K562 (cell line): ENCODE results near the gene ZNF32. TPM values are rescaled to one million over a fixed set of nuclear protein-coding genes. Genes with fewer than 3 reads are reported as not detected.

Experiments used
- ATAC-seq: fragments of 200-7000 bp; cut with Tn5 transposase; 3 replicates; pipeline ENCODE4 v1.9.1; 2020; ENCODE audit warnings: moderate library complexity
- BruUV-seq: library from RNA; stranded (reverse); fragments of 400-500 nt; replicated peaks from 2 replicates; lab custom pipeline; 2021; lab: Mats Ljungman, UMichigan
- CTCF ChIA-PET: fragments of 300-600 bp; formaldehyde crosslinking; extraction: SDS; loops from one replicate; lab custom pipeline; 2021; ENCODE audit warnings: low intra/inter-chr PET ratio; lab: Yijun Ruan, JAX
- POLR2A ChIA-PET: fragments of 300-600, 350-650 bp; sonication (Branson Sonifier 250); formaldehyde crosslinking; extraction: SDS; loops from one replicate; lab custom pipeline; 2021; ENCODE audit warnings: antibody characterized with exemption, inconsistent platforms; lab: Yijun Ruan, JAX
- DNase-seq, 4 experiments: peaks; one replicate each; pipeline versions ENCODE4 v3.0.0 to v3.0.0-alpha.2; 2011 to 2018; ENCODE audit warnings: low spot score in 3 of 4, mixed read lengths in 3 of 4; ENCODE audit errors: extremely low read depth in 1 of 4
- FAIRE-seq: peaks from 2 replicates; lab custom pipeline; 2011; peaks lifted over from hg19 to GRCh38; lab: Jason Lieb, UNC
- H2AFZ ChIP-seq: 2 replicates; pipeline ENCODE4 v1.6.0; 2011; ENCODE audit warnings: low read depth, low read length, control low read depth, inconsistent platforms
- H3K27ac ChIP-seq: fragments of 200-600 bp; 3 replicates; pipeline ENCODE4 v1.8.0; 2011; ENCODE audit warnings: low read depth, mild to moderate bottlenecking, control low read depth, inconsistent platforms, low read length, moderate library complexity, mixed read lengths; ENCODE audit errors: extremely low read depth
- H3K27me3 ChIP-seq, 2 experiments: fragments of 300-600 bp in 1 of 2; 2 replicates in 1 of 2; 3 replicates in 1 of 2; pipeline versions ENCODE4 v1.6.0 to v1.8.0; 2011; ENCODE audit warnings: inconsistent platforms in 2 of 2, low read length in 2 of 2, mild to moderate bottlenecking in 1 of 2, mixed read lengths in 1 of 2, moderate library complexity in 1 of 2; ENCODE audit not compliant: control insufficient read depth in 2 of 2, insufficient read depth in 2 of 2
- H3K36me3 ChIP-seq: fragments of 300-600 bp; 3 replicates; pipeline ENCODE4 v1.8.0; 2011; ENCODE audit warnings: mild to moderate bottlenecking, low read length, inconsistent platforms; ENCODE audit not compliant: control insufficient read depth, insufficient read depth
- H3K4me1 ChIP-seq, 2 experiments: fragments of 200-600 bp in 1 of 2; replicated peaks in 1 of 2; 2 replicates in 1 of 2; 3 replicates in 1 of 2; pipeline versions ENCODE4 v1.5.1 to v1.8.0; 2011; ENCODE audit warnings: inconsistent platforms in 2 of 2, low read length in 2 of 2, mild to moderate bottlenecking in 1 of 2, mixed read lengths in 1 of 2, moderate library complexity in 1 of 2; ENCODE audit not compliant: control insufficient read depth in 2 of 2, insufficient read depth in 2 of 2
- H3K4me2 ChIP-seq: 2 replicates; pipeline ENCODE4 v1.6.1; 2011; ENCODE audit warnings: low read length, control low read depth, inconsistent platforms, mixed read lengths; ENCODE audit not compliant: insufficient read depth
- H3K4me3 ChIP-seq: fragments of 200-600 bp; sonication (generic), shearing (Covaris generic); 2 replicates; pipeline ENCODE4 v1.5.1; 2016; ENCODE audit warnings: control low read depth, inconsistent platforms
- H3K79me2 ChIP-seq: fragments of 200-600 bp; 3 replicates; pipeline ENCODE4 v1.8.0; 2011; ENCODE audit warnings: low read length, inconsistent platforms; ENCODE audit not compliant: control insufficient read depth, insufficient read depth
- H3K9ac ChIP-seq, 2 experiments: 2 replicates each; pipeline versions ENCODE4 v1.6.0 to v1.6.1; 2011; ENCODE audit warnings: low read depth in 2 of 2, low read length in 2 of 2, control low read depth in 1 of 2, inconsistent platforms in 1 of 2, mild to moderate bottlenecking in 1 of 2, mixed read lengths in 1 of 2; ENCODE audit not compliant: insufficient read depth in 1 of 2
- H3K9me1 ChIP-seq: one replicate; pipeline ENCODE4 v1.6.0; 2011; ENCODE audit warnings: inconsistent platforms, mild to moderate bottlenecking, low read length, moderate library complexity; ENCODE audit not compliant: control insufficient read depth, insufficient read depth
- H3K9me3 ChIP-seq: replicated peaks from 2 replicates; pipeline ENCODE4 v1.5.1; 2011; ENCODE audit warnings: low read depth, low read length, inconsistent platforms; ENCODE audit not compliant: control insufficient read depth, insufficient read depth
- H4K20me1 ChIP-seq: replicated peaks from 2 replicates; pipeline ENCODE4 v1.6.1; 2011; ENCODE audit warnings: low read length, inconsistent platforms, mixed read lengths; ENCODE audit not compliant: control insufficient read depth, insufficient read depth
- ATF4 ChIP-seq: fragments of 450-650 bp; formaldehyde crosslinking; IDR thresholded peaks from 2 replicates; pipeline ENCODE4 v1.4.0; 2022; ENCODE audit warnings: mild to moderate bottlenecking, moderate library complexity
- BCOR ChIP-seq: fragments of 450-650 bp; IDR thresholded peaks from 2 replicates; pipeline ENCODE4 v1.6.1; 2016
- FIP1L1 ChIP-seq: fragments of 200-400 bp; formaldehyde crosslinking; IDR thresholded peaks from 2 replicates; pipeline ENCODE4 v1.6.1; 2018; ENCODE audit warnings: mild to moderate bottlenecking, low read depth, low read length; ENCODE audit not compliant: poor library complexity, severe bottlenecking
- KAT8 ChIP-seq: fragments of 450-650 bp; IDR thresholded peaks from 2 replicates; pipeline ENCODE4 v1.6.1; 2016; ENCODE audit warnings: low read depth, mild to moderate bottlenecking
- LCOR ChIP-seq: sonication (generic); formaldehyde crosslinking; IDR thresholded peaks from 2 replicates; pipeline ENCODE4 v1.8.0; 2022; ENCODE audit warnings: mild to moderate bottlenecking, missing genetic modification reagents
- TCFL5 ChIP-seq: fragments of 250-450 bp; sonication (Bioruptor Pico); conservative IDR thresholded peaks from 2 replicates; pipeline ENCODE4 v1.6.1; 2021; ENCODE audit warnings: mild to moderate bottlenecking, moderate library complexity, matching md5 sums
- ZNF133 ChIP-seq: fragments of 250-450 bp; sonication (Bioruptor Pico); IDR thresholded peaks from 2 replicates; pipeline ENCODE4 v1.4.0; 2020; ENCODE audit warnings: mild to moderate bottlenecking
- ZNF668 ChIP-seq: fragments of 250-450 bp; sonication (Bioruptor Pico); IDR thresholded peaks from 2 replicates; pipeline ENCODE4 v1.8.0; 2022; ENCODE audit warnings: mild to moderate bottlenecking, inconsistent platforms
- WGBS: fragments of 100-300 bp; shearing (Covaris generic); methylation state at CpG from one replicate; pipeline ENCODE4 v1.1.6; 2016; ENCODE audit warnings: low coverage, mixed read lengths; ENCODE audit not compliant: insufficient coverage; ENCODE audit errors: missing lambda C conversion rate; 5-methylcytosine and 5-hydroxymethylcytosine counted together
- in situ Hi-C: fragments of 300-500 bp; cut with MboI; formaldehyde crosslinking; loops from 4 replicates; pipeline ENCODE4 v1.15.0; 2018; ENCODE audit warnings: inconsistent platforms, mixed read lengths
- intact Hi-C: fragments of 100-400 bp; cut with micrococcal nuclease; formaldehyde crosslinking; loops from 2 replicates; pipeline ENCODE4 v1.14.2; 2022
- polyA plus RNA-seq, 8 experiments: library from polyadenylated mRNA; depleted of rRNA in 4 of 8; stranded (reverse) in 5 of 8; unstranded in 3 of 8; fragments of >200 nt; fragmentation: Nextera tagmentation in 2 of 8; fragmentation: Illumina TruSeq in 1 of 8; extraction: Ambion mirVana in 2 of 8; extraction: Trizol in 1 of 8; gene quantifications; 2 replicates each; pipeline versions ENCODE4 v1.2.1 to v1.2.3, GENCODE V29; 2011 to 2014; ENCODE audit warnings: inconsistent platforms in 1 of 8, missing spikeins in 1 of 8
- total RNA-seq, 7 experiments: library from RNA; depleted of rRNA in 6 of 7; stranded (reverse); fragments of >200 nt in 6 of 7; fragmentation: Illumina TruSeq in 2 of 7; extraction: Trizol in 2 of 7; gene quantifications; 2 replicates each; pipeline versions ENCODE4 v1.2.1 to v1.2.3, GENCODE V29; 2011 to 2021; ENCODE audit warnings: low replicate concordance in 1 of 7
- TF ChIP-seq, protein P1 (sequence below), 2 experiments: fragments of 200-800 bp in 1 of 2; sonication (Bioruptor generic) in 1 of 2; sonication (generic) in 1 of 2; formaldehyde crosslinking in 1 of 2; IDR thresholded peaks in 1 of 2; conservative IDR thresholded peaks in 1 of 2; 2 replicates each; pipeline versions ENCODE4 v1.5.0 to v1.6.1; 2016 to 2020; ENCODE audit warnings: missing compliant biosample characterization in 1 of 2, missing genetic modification characterization in 1 of 2, missing genetic modification reagents in 1 of 2
- TF ChIP-seq, protein P2 (sequence below), 2 experiments: IDR thresholded peaks; 2 replicates each; pipeline ENCODE4 v1.6.1; 2012; ENCODE audit warnings: improper control_type of control experiment in 2 of 2, low read depth in 2 of 2, low read length in 2 of 2, borderline replicate concordance in 1 of 2
- TF ChIP-seq, protein P3 (sequence below), 3 experiments: fragments of 200-800 bp in 1 of 3; sonication (Bioruptor generic) in 1 of 3; sonication (generic) in 1 of 3; formaldehyde crosslinking in 1 of 3; IDR thresholded peaks; 2 replicates each; pipeline versions ENCODE4 v1.6.1 to v1.8.0; 2016 to 2022; ENCODE audit warnings: mild to moderate bottlenecking in 2 of 3, missing compliant biosample characterization in 2 of 3, missing genetic modification characterization in 2 of 3, missing genetic modification reagents in 1 of 3

ZNF32 gene
- total and polyA plus RNA-seq, 9 of the 15 experiments (the other 6 are each of a cell fraction or from before 2014, with no cell fraction given): 17.3 to 57.0 (median 26.3) TPM

- Histone ChIP-seq H3K27me3 (peaks cover 27 to 69% of the 10 kb centered on the region in 2 experiments), H3K9me1 (no peaks in the 10 kb centered on the region), H2AFZ (no peak overlapping the region), H3K9ac (no peak overlapping the region), H4K20me1 (no peaks in the 10 kb centered on the region; the same call in 1 of the 2 replicates), H3K4me2 (no peak overlapping the region), H3K4me3 (no peak overlapping the region), H3K4me1 (peaks cover 0 to 22% of the 10 kb centered on the region in 2 experiments; a peak in 2 of 5 replicates), H3K36me3 (no peaks in the 10 kb centered on the region), H3K79me2 (no peaks in the 10 kb centered on the region), H3K27ac (no peak overlapping the region), H3K9me3 (no peaks in the 10 kb centered on the region; the same call in 1 of the 2 replicates)
- POLR2A ChIA-PET: interaction anchor here (0.7 kb wide), 1 partner anchor 422 kb away, joined by 5 read pairs; no protein-coding TSS in a partner anchor
- DNase-seq: no peak
- CTCF ChIA-PET: no interaction called here
- BruUV-seq: no TSS peak
- intact Hi-C loops: loop anchor here (5.0 kb wide), 2 partner anchors 95 to 695 kb away; partner anchors contain the start of gene CXCL12
- 0% methylated on average over 10 of the region's 10 CpGs for WGBS
- in situ Hi-C loops: no loop called here
- no peak for ATAC-seq
- peak; percentile 62 for FAIRE-seq
- TF ChIP-seq ATF4 (CRISPR knock-in tag): no peak
- TF ChIP-seq, protein P1, sequence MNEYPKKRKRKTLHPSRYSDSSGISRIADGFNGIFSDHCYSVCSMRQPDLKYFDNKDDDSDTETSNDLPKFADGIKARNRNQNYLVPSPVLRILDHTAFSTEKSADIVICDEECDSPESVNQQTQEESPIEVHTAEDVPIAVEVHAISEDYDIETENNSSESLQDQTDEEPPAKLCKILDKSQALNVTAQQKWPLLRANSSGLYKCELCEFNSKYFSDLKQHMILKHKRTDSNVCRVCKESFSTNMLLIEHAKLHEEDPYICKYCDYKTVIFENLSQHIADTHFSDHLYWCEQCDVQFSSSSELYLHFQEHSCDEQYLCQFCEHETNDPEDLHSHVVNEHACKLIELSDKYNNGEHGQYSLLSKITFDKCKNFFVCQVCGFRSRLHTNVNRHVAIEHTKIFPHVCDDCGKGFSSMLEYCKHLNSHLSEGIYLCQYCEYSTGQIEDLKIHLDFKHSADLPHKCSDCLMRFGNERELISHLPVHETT (CRISPR knock-in tag; conservative IDR thresholded peaks at IDR 0.05 in 1 of 2, IDR thresholded peaks at IDR 0.05 in 1 of 2): no peak
- TF ChIP-seq TCFL5: no peak
- no peak for TF ChIP-seq BCOR
- no peak for TF ChIP-seq LCOR (CRISPR knock-in tag)
- TF ChIP-seq KAT8: no peak
- TF ChIP-seq, protein P2, sequence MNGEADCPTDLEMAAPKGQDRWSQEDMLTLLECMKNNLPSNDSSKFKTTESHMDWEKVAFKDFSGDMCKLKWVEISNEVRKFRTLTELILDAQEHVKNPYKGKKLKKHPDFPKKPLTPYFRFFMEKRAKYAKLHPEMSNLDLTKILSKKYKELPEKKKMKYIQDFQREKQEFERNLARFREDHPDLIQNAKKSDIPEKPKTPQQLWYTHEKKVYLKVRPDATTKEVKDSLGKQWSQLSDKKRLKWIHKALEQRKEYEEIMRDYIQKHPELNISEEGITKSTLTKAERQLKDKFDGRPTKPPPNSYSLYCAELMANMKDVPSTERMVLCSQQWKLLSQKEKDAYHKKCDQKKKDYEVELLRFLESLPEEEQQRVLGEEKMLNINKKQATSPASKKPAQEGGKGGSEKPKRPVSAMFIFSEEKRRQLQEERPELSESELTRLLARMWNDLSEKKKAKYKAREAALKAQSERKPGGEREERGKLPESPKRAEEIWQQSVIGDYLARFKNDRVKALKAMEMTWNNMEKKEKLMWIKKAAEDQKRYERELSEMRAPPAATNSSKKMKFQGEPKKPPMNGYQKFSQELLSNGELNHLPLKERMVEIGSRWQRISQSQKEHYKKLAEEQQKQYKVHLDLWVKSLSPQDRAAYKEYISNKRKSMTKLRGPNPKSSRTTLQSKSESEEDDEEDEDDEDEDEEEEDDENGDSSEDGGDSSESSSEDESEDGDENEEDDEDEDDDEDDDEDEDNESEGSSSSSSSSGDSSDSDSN (IDR thresholded peaks at IDR 0.05; ENCODE audit: borderline replicate concordance in 1 of 2, low read depth in 2 of 2, low read length in 2 of 2): no peak
- TF ChIP-seq, protein P3, sequence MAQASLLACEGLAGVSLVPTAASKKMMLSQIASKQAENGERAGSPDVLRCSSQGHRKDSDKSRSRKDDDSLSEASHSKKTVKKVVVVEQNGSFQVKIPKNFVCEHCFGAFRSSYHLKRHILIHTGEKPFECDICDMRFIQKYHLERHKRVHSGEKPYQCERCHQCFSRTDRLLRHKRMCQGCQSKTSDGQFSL (CRISPR knock-in tag; IDR thresholded peaks at IDR 0.05): no peak
- TF ChIP-seq, protein P3 (tag; IDR thresholded peaks at IDR 0.05): no peak
- no peak for TF ChIP-seq ZNF133 (CRISPR knock-in tag)
- TF ChIP-seq ZNF668: no peak
- TF ChIP-seq FIP1L1: no peak
Observed at GRCh38 chr10:43692051-43692825, 43.6 kb upstream of the ZNF32 start.
